ENCODE results near the gene FMN1. TPM values are rescaled to one million over a fixed set of nuclear protein-coding genes. Genes with fewer than 3 reads are reported as not detected.
"Not testable (repeated sequence)": the region's sequence is repeated elsewhere in the genome, so short reads cannot be mapped to it uniquely, and the experiment has no call there.

The FMN1 gene
- total and polyA plus RNA-seq, 2 of the 8 experiments (the other 6 are each of a cell fraction or from before 2014, with no cell fraction given), result 0.27 to 3.7 TPM

DNA sequence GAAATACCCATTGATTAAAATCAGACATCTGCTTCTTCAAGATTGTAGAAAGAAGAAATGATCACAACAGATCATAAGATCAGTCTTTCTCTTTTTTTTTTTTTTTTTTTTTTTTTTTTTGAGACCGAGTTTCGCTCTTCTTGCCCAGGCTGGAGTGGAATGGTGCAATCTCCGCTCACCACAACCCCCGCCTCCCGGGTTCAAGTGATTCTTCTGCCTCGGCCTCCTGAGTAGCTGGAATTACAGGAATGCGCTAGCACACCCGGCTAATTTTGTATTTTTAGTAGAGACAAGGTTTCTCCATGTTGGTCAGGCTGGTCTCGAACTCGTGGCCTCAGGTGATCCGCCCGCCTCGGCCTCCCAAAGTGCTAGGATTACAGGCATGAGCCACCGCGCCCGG is 124.6 kb downstream of the FMN1 start:
- H3K27me3 ChIP-seq (replicated peaks in 1 of 4; ENCODE audit: control insufficient read depth in 3 of 4, extremely low read depth in 1 of 4, insufficient read depth in 3 of 4, low read length in 3 of 4); H2BK12ac ChIP-seq (ENCODE audit: low read depth, low read length); H2BK5ac ChIP-seq (ENCODE audit: low read depth, low read length); H2BK15ac ChIP-seq (ENCODE audit: low read length); CTCF ChIA-PET (ENCODE audit: partially characterized antibody); POLR2A ChIA-PET (ENCODE audit: partially characterized antibody); H2AFZ ChIP-seq (ENCODE audit: low read length); H3K18ac ChIP-seq (ENCODE audit: extremely low read depth, low read length); H3K23me2 ChIP-seq (ENCODE audit: low read depth, low read length); H3K36me3 ChIP-seq (ENCODE audit: control insufficient read depth in 2 of 4, insufficient read depth in 4 of 4, low read length in 3 of 4); H3K56ac ChIP-seq (replicated peaks; ENCODE audit: insufficient read length, low read depth, low read length); H4K8ac ChIP-seq (ENCODE audit: extremely low read depth, insufficient read depth, low read length); H3K27ac ChIP-seq (ENCODE audit: low read depth, low read length); H2BK20ac ChIP-seq (ENCODE audit: low read length); H3K23ac ChIP-seq (ENCODE audit: insufficient read length); H3K9me3 ChIP-seq (ENCODE audit: insufficient read depth in 2 of 2, low read depth in 1 of 2, low read length in 1 of 2); H3K4me2 ChIP-seq (ENCODE audit: insufficient read depth in 1 of 2, low read depth in 2 of 2, low read length in 2 of 2); H3K4ac ChIP-seq (replicated peaks; ENCODE audit: insufficient read length, low read depth, low read length); H3K79me2 ChIP-seq (ENCODE audit: control insufficient read depth in 1 of 2, insufficient read depth in 2 of 2, low read length in 2 of 2); H3K9ac ChIP-seq (replicated peaks in 1 of 4; ENCODE audit: extremely low read depth in 1 of 4, low read depth in 3 of 4, low read length in 3 of 4); H4K91ac ChIP-seq (replicated peaks; ENCODE audit: insufficient read length, low read length); H4K20me1 ChIP-seq (replicated peaks in 1 of 2; ENCODE audit: control insufficient read depth in 1 of 2, insufficient read depth in 2 of 2, low read length in 2 of 2); H3K4me3 ChIP-seq (ENCODE audit: extremely low read depth in 1 of 4, insufficient read depth in 2 of 4, low read depth in 3 of 4, low read length in 4 of 4); H3K79me1 ChIP-seq (ENCODE audit: low read depth, low read length); H3K14ac ChIP-seq (ENCODE audit: insufficient read length); DNase-seq (ENCODE audit: low read depth in 1 of 2, low spot score in 2 of 2); H2BK120ac ChIP-seq (replicated peaks; ENCODE audit: low read depth, low read length); H2AK5ac ChIP-seq (ENCODE audit: low read depth, low read length); H4K5ac ChIP-seq (ENCODE audit: insufficient read length, low read depth, low read length); FAIRE-seq: not testable (repeated sequence)
- peaks cover 8 to 23% (median 19%) of the 10 kb centered on the region in 4 experiments for H3K4me1 ChIP-seq (replicated peaks in 1 of 4; ENCODE audit: control insufficient read depth in 3 of 4, insufficient read depth in 4 of 4, low read length in 3 of 4)
- WGBS, 2 experiments (ENCODE audit: extremely low coverage in 1 of 2, insufficient coverage in 1 of 2, insufficient read length in 1 of 2, insufficient replicate concordance in 2 of 2, low coverage in 1 of 2, low lambda C conversion rate in 2 of 2, missing lambda C conversion rate in 1 of 2), result 82% methylated on average over 13 of the region's 16 CpGs; no CpG with 5 or more reads in 1 of the 2 experiments
